K562 (cell line): ENCODE results near the gene LAG3. TPM values are rescaled to one million over a fixed set of nuclear protein-coding genes. Genes with fewer than 3 reads are reported as not detected.

Experiments
- L3MBTL2 ChIP-seq: fragments of 450-650 bp; IDR thresholded peaks from 2 replicates; pipeline ENCODE4 v1.6.1; 2016; ENCODE audit warnings: mild to moderate bottlenecking, moderate library complexity
- RCOR1 ChIP-seq, 2 experiments: IDR thresholded peaks; 2 replicates each; pipeline ENCODE4 v1.6.1; 2012; ENCODE audit warnings: low read depth in 2 of 2, low read length in 2 of 2, borderline replicate concordance in 1 of 2, improper control_type of control experiment in 1 of 2
- SIRT6 ChIP-seq: IDR thresholded peaks from one replicate; pipeline ENCODE4 v1.6.1; 2012; ENCODE audit warnings: low read depth, mild to moderate bottlenecking, control low read depth, inconsistent platforms, low read length, moderate library complexity
- SPI1 ChIP-seq: IDR thresholded peaks from 2 replicates; pipeline ENCODE4 v1.6.1; 2011; ENCODE audit warnings: low read depth, low read length, control low read depth, borderline replicate concordance
- polyA plus RNA-seq, 8 experiments: library from polyadenylated mRNA; depleted of rRNA in 4 of 8; stranded (reverse) in 5 of 8; unstranded in 3 of 8; fragments of >200 nt; fragmentation: Nextera tagmentation in 2 of 8; fragmentation: Illumina TruSeq in 1 of 8; extraction: Ambion mirVana in 2 of 8; extraction: Trizol in 1 of 8; gene quantifications; 2 replicates each; pipeline versions ENCODE4 v1.2.1 to v1.2.3, GENCODE V29; 2011 to 2014; ENCODE audit warnings: inconsistent platforms in 1 of 8, missing spikeins in 1 of 8
- total RNA-seq, 7 experiments: library from RNA; depleted of rRNA in 6 of 7; stranded (reverse); fragments of >200 nt in 6 of 7; fragmentation: Illumina TruSeq in 2 of 7; extraction: Trizol in 2 of 7; gene quantifications; 2 replicates each; pipeline versions ENCODE4 v1.2.1 to v1.2.3, GENCODE V29; 2011 to 2021; ENCODE audit warnings: low replicate concordance in 1 of 7
- TF ChIP-seq, protein P1 (sequence below): fragments of 450-650 bp; IDR thresholded peaks from 2 replicates; pipeline ENCODE4 v1.6.1; 2016; ENCODE audit warnings: mild to moderate bottlenecking, moderate library complexity
- TF ChIP-seq, protein P2 (sequence below): sonication (generic); formaldehyde crosslinking; IDR thresholded peaks from 2 replicates; pipeline ENCODE4 v1.8.0; 2022; ENCODE audit warnings: mild to moderate bottlenecking, missing genetic modification reagents

LAG3 gene
- total and polyA plus RNA-seq, 9 of the 15 experiments (the other 6 are each of a cell fraction or from before 2014, with no cell fraction given): 0.07 to 0.66 (median 0.09) TPM; not detected in 1

DNA sequence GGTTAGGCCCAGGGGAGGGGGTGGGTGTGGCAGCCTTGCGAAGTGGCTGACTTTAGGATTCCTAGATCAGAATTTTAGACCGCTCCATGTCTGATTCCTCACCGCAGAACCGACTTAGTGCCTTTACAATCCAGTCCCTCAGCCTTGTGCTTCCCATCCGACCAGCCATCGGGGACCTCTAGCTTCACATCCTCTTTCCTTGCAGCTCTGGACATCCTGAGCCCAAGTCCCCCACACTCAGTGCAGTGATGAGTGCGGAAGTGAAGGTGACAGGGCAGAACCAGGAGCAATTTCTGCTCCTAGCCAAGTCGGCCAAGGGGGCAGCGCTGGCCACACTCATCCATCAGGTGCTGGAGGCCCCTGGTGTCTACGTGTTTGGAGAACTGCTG, 47.9 kb upstream of the LAG3 start (continued):
- TF ChIP-seq, protein P1, sequence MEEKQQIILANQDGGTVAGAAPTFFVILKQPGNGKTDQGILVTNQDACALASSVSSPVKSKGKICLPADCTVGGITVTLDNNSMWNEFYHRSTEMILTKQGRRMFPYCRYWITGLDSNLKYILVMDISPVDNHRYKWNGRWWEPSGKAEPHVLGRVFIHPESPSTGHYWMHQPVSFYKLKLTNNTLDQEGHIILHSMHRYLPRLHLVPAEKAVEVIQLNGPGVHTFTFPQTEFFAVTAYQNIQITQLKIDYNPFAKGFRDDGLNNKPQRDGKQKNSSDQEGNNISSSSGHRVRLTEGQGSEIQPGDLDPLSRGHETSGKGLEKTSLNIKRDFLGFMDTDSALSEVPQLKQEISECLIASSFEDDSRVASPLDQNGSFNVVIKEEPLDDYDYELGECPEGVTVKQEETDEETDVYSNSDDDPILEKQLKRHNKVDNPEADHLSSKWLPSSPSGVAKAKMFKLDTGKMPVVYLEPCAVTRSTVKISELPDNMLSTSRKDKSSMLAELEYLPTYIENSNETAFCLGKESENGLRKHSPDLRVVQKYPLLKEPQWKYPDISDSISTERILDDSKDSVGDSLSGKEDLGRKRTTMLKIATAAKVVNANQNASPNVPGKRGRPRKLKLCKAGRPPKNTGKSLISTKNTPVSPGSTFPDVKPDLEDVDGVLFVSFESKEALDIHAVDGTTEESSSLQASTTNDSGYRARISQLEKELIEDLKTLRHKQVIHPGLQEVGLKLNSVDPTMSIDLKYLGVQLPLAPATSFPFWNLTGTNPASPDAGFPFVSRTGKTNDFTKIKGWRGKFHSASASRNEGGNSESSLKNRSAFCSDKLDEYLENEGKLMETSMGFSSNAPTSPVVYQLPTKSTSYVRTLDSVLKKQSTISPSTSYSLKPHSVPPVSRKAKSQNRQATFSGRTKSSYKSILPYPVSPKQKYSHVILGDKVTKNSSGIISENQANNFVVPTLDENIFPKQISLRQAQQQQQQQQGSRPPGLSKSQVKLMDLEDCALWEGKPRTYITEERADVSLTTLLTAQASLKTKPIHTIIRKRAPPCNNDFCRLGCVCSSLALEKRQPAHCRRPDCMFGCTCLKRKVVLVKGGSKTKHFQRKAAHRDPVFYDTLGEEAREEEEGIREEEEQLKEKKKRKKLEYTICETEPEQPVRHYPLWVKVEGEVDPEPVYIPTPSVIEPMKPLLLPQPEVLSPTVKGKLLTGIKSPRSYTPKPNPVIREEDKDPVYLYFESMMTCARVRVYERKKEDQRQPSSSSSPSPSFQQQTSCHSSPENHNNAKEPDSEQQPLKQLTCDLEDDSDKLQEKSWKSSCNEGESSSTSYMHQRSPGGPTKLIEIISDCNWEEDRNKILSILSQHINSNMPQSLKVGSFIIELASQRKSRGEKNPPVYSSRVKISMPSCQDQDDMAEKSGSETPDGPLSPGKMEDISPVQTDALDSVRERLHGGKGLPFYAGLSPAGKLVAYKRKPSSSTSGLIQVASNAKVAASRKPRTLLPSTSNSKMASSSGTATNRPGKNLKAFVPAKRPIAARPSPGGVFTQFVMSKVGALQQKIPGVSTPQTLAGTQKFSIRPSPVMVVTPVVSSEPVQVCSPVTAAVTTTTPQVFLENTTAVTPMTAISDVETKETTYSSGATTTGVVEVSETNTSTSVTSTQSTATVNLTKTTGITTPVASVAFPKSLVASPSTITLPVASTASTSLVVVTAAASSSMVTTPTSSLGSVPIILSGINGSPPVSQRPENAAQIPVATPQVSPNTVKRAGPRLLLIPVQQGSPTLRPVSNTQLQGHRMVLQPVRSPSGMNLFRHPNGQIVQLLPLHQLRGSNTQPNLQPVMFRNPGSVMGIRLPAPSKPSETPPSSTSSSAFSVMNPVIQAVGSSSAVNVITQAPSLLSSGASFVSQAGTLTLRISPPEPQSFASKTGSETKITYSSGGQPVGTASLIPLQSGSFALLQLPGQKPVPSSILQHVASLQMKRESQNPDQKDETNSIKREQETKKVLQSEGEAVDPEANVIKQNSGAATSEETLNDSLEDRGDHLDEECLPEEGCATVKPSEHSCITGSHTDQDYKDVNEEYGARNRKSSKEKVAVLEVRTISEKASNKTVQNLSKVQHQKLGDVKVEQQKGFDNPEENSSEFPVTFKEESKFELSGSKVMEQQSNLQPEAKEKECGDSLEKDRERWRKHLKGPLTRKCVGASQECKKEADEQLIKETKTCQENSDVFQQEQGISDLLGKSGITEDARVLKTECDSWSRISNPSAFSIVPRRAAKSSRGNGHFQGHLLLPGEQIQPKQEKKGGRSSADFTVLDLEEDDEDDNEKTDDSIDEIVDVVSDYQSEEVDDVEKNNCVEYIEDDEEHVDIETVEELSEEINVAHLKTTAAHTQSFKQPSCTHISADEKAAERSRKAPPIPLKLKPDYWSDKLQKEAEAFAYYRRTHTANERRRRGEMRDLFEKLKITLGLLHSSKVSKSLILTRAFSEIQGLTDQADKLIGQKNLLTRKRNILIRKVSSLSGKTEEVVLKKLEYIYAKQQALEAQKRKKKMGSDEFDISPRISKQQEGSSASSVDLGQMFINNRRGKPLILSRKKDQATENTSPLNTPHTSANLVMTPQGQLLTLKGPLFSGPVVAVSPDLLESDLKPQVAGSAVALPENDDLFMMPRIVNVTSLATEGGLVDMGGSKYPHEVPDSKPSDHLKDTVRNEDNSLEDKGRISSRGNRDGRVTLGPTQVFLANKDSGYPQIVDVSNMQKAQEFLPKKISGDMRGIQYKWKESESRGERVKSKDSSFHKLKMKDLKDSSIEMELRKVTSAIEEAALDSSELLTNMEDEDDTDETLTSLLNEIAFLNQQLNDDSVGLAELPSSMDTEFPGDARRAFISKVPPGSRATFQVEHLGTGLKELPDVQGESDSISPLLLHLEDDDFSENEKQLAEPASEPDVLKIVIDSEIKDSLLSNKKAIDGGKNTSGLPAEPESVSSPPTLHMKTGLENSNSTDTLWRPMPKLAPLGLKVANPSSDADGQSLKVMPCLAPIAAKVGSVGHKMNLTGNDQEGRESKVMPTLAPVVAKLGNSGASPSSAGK: peak; percentile 54
- TF ChIP-seq L3MBTL2: peak; percentile 81
- TF ChIP-seq RCOR1 (IDR thresholded peaks at IDR 0.05; ENCODE audit: borderline replicate concordance in 1 of 2, low read depth in 2 of 2, low read length in 2 of 2): no peak
- peak; percentile 70; the same call in 1 of the 2 replicates for TF ChIP-seq SPI1
- no peak for TF ChIP-seq SIRT6
- TF ChIP-seq, protein P2, sequence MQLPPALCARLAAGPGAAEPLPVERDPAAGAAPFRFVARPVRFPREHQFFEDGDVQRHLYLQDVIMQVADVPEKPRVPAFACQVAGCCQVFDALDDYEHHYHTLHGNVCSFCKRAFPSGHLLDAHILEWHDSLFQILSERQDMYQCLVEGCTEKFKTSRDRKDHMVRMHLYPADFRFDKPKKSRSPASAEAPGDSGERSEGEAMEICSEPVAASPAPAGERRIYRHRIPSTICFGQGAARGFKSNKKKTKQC (CRISPR knock-in tag): 0 out of 2 replicates have a peak, but pooled peaks have one; percentile 6
